Left lung (tissue), 10 donors: ENCODE results near the gene MED17. TPM values are rescaled to one million over a fixed set of nuclear protein-coding genes. Genes with fewer than 3 reads are reported as not detected.

Experiments used
- ATAC-seq: fragments of 200-7000 bp; cut with Tn5 transposase; one replicate; pipeline ENCODE4 v1.9.1; 2020; ENCODE audit warnings: moderate library complexity
- DNase-seq, 4 donors: peaks; one replicate each; pipeline ENCODE4 v3.0.0-alpha.2; 2013 to 2020
- H3K27ac ChIP-seq, 2 donors: fragments of 200-600 bp; sonication (generic) in 1 of 2; one replicate each; pipeline versions ENCODE4 v1.5.0 to v1.8.0; 2020 to 2021
- H3K27me3 ChIP-seq, 2 donors: fragments of 200-600 bp; sonication (generic) in 1 of 2; one replicate each; pipeline versions ENCODE4 v1.5.0 to v1.8.0; 2020 to 2021
- H3K36me3 ChIP-seq, 2 donors: fragments of 200-600 bp; sonication (generic) in 1 of 2; one replicate each; pipeline versions ENCODE4 v1.5.0 to v1.8.0; 2020 to 2021
- H3K4me1 ChIP-seq, 2 donors: fragments of 200-600 bp; one replicate each; pipeline ENCODE4 v1.8.0; 2021
- H3K4me3 ChIP-seq, 2 donors: fragments of 200-600 bp; sonication (generic) in 1 of 2; one replicate each; pipeline versions ENCODE4 v1.5.0 to v1.8.0; 2020 to 2021; ENCODE audit warnings: mild to moderate bottlenecking in 1 of 2
- H3K9me3 ChIP-seq, 2 donors: fragments of 200-600 bp; sonication (generic) in 1 of 2; one replicate each; pipeline versions ENCODE4 v1.5.0 to v1.8.0; 2020 to 2021
- CTCF ChIP-seq, 2 donors: fragments of 200-600 bp; sonication (generic) in 1 of 2; IDR thresholded peaks; one replicate each; pipeline versions ENCODE4 v1.5.0 to v1.8.0; 2021; ENCODE audit warnings: antibody characterized with exemption in 2 of 2
- intact Hi-C, 2 donors: fragments of 100-400 bp; cut with DNase I; formaldehyde crosslinking; loops; one replicate each; pipeline versions ENCODE4 v1.11.2 to v1.14.2; 2022
- polyA plus RNA-seq, 6 donors: library from polyadenylated mRNA; unstranded; fragments of 120-200 nt; gene quantifications; one replicate each; pipeline ENCODE4 v1.2.1, GENCODE V29; 2013; ENCODE audit not compliant: insufficient read length in 6 of 6
- total RNA-seq, 2 donors: library from RNA; stranded (reverse); fragmentation: NEBNext Ultra II Directional; extraction: Animal tissue kit (Norgen Biotek cat#: 25700); gene quantifications; one replicate each; pipeline ENCODE4 v1.2.1, GENCODE V29; 2021
- donor health status: DM: no; HTN: yes; CAD: no.
- donor health status: DM: no; HTN: no; CAD: no.

MED17 gene
- total and polyA plus RNA-seq, 8 donors: 26.3 to 46.0 (median 43.5) TPM

GRCh38 chr11:93844568-93844967 is 60.5 kb downstream of the MED17 start:
- Histone ChIP-seq H3K4me1 (no peaks in the 10 kb centered on the region), H3K9me3 (no peaks in the 10 kb centered on the region), H3K36me3 (no peaks in the 10 kb centered on the region), H3K4me3 (no peak overlapping the region), H3K27ac (no peak overlapping the region), H3K27me3 (peaks cover 0 to 8% of the 10 kb centered on the region in 2 donors)
- ATAC-seq (no peak), DNase-seq (no peak)
- TF ChIP-seq CTCF (IDR thresholded peaks at IDR 0.05): no peak
- intact Hi-C loops: no loop called here

- no peaks in the 10 kb centered on the region for H3K36me3 ChIP-seq
- H3K4me3 ChIP-seq: no peak overlapping the region
- H3K27me3 ChIP-seq: peaks cover 0 to 16% of the 10 kb centered on the region in 2 donors
- DNase-seq: no peak
- no peaks in the 10 kb centered on the region for H3K9me3 ChIP-seq
- intact Hi-C loops: no loop called here
- H3K27ac ChIP-seq: no peak overlapping the region
- no peak for TF ChIP-seq CTCF (IDR thresholded peaks at IDR 0.05)
- no peaks in the 10 kb centered on the region for H3K4me1 ChIP-seq
- ATAC-seq: no peak
These were observed 61.4 kb downstream of the MED17 start for GRCh38 chr11:93845181-93846092.

- Histone ChIP-seq H3K4me1 (no peaks in the 10 kb centered on the region), H3K27ac (no peak overlapping the region), H3K36me3 (no peaks in the 10 kb centered on the region), H3K27me3 (peaks cover 0 to 26% of the 10 kb centered on the region in 2 donors), H3K9me3 (no peaks in the 10 kb centered on the region), H3K4me3 (no peak overlapping the region)
- no peak for DNase-seq
- intact Hi-C loops: no loop called here
- ATAC-seq: no peak
- no peak for TF ChIP-seq CTCF (IDR thresholded peaks at IDR 0.05)
These were observed 62.3 kb downstream of the MED17 start for GRCh38 chr11:93846411-93846810.

GRCh38 chr11:93849201-93849600 is 65.1 kb downstream of the MED17 start:
- H3K27ac ChIP-seq: no peak overlapping the region
- no peak for ATAC-seq
- peaks cover 0 to 28% of the 10 kb centered on the region in 2 donors for H3K27me3 ChIP-seq
- H3K4me3 ChIP-seq: no peak overlapping the region
- intact Hi-C loops: no loop called here
- no peaks in the 10 kb centered on the region for H3K9me3 ChIP-seq
- no peak for TF ChIP-seq CTCF (IDR thresholded peaks at IDR 0.05)
- no peaks in the 10 kb centered on the region for H3K36me3 ChIP-seq
- H3K4me1 ChIP-seq: no peaks in the 10 kb centered on the region
- no peak for DNase-seq

GRCh38 chr11:93849751-93850593 is 65.9 kb downstream of the MED17 start:
- H3K4me1 ChIP-seq: no peaks in the 10 kb centered on the region
- H3K27me3 ChIP-seq: peaks cover 0 to 28% of the 10 kb centered on the region in 2 donors
- H3K36me3 ChIP-seq: no peaks in the 10 kb centered on the region
- intact Hi-C loops: no loop called here
- no peak overlapping the region for H3K27ac ChIP-seq
- no peaks in the 10 kb centered on the region for H3K9me3 ChIP-seq
- DNase-seq: peak in 2 of 4 donors; percentile 33 to 78
- ATAC-seq: peak; percentile 85
- no peak for TF ChIP-seq CTCF (IDR thresholded peaks at IDR 0.05)
- H3K4me3 ChIP-seq: peak overlapping the region; percentile 31 to 44
